ENCODE data around the gene NT5DC4. TPM values are rescaled to one million over a fixed set of nuclear protein-coding genes. Genes with fewer than 3 reads are reported as not detected.
A peak's percentile ranks its signal among the peaks of the same experiment; 100 is the strongest.

Gene NT5DC4
- total and polyA plus RNA-seq, 3 donors from 2014 or later, result 2.8 to 4.2 (median 2.9) TPM

GRCh38 chr2:112765251-112765650 is 44.4 kb downstream of the NT5DC4 start:
- peaks cover 3% of the 10 kb centered on the region for H3K4me1 ChIP-seq
- no peaks in the 10 kb centered on the region for H3K9me3 ChIP-seq
- H3K4me3 ChIP-seq, result peak overlapping the region; percentile 59 to 75
- TF ChIP-seq POLR2A (IDR thresholded peaks at IDR 0.05) (no peak), CTCF (IDR thresholded peaks at IDR 0.05) (no peak)
- H3K27ac ChIP-seq, result no peak overlapping the region
- DNase-seq, result no peak
- no peaks in the 10 kb centered on the region for H3K27me3 ChIP-seq
- no peaks in the 10 kb centered on the region for H3K36me3 ChIP-seq (ENCODE audit: low read depth, missing control alignments)
- intact Hi-C loops (cut with DNase I; ENCODE audit: low total_unique reads), result no loop called here
- 29 to 33% methylated on average over 4 of the region's 4 CpGs for WGBS, 2 donors

GRCh38 chr2:112767693-112768330 is 47.0 kb downstream of the NT5DC4 start:
- DNase-seq, result no peak
- H3K9me3 ChIP-seq, result no peaks in the 10 kb centered on the region
- no peak overlapping the region for H3K27ac ChIP-seq
- H3K27me3 ChIP-seq, result no peaks in the 10 kb centered on the region
- H3K4me3 ChIP-seq, result no peak overlapping the region
- intact Hi-C loops (cut with DNase I; ENCODE audit: low total_unique reads), result no loop called here
- 52 to 73% methylated on average over 6 of the region's 6 CpGs for WGBS, 2 donors
- H3K4me1 ChIP-seq, result peaks cover 8% of the 10 kb centered on the region
- H3K36me3 ChIP-seq (ENCODE audit: low read depth, missing control alignments), result no peaks in the 10 kb centered on the region
- TF ChIP-seq CTCF (IDR thresholded peaks at IDR 0.05) (no peak), POLR2A (IDR thresholded peaks at IDR 0.05) (no peak)

- Histone ChIP-seq H3K4me1 (peaks cover 8% of the 10 kb centered on the region), H3K27ac (no peak overlapping the region), H3K36me3 (ENCODE audit: low read depth, missing control alignments) (no peaks in the 10 kb centered on the region), H3K9me3 (no peaks in the 10 kb centered on the region), H3K4me3 (no peak overlapping the region), H3K27me3 (no peaks in the 10 kb centered on the region)
- intact Hi-C loops (cut with DNase I; ENCODE audit: low total_unique reads), result no loop called here
- DNase-seq, result no peak
- TF ChIP-seq CTCF (IDR thresholded peaks at IDR 0.05), result peak in 1 of 3 experiments; percentile 8
- no peak for TF ChIP-seq POLR2A (IDR thresholded peaks at IDR 0.05)
- WGBS, 2 donors, result 75 to 78% methylated on average over 1 of the region's 1 CpG
These were observed 47.6 kb downstream of the NT5DC4 start for GRCh38 chr2:112768432-112768831.

GRCh38 chr2:112772322-112772721 is 51.5 kb downstream of the NT5DC4 start:
- H3K36me3 ChIP-seq (ENCODE audit: low read depth, missing control alignments), result no peaks in the 10 kb centered on the region
- TF ChIP-seq POLR2A (IDR thresholded peaks at IDR 0.05), result no peak
- no peak for TF ChIP-seq CTCF (IDR thresholded peaks at IDR 0.05)
- WGBS, 2 donors, result 65 to 73% methylated on average over 4 of the region's 4 CpGs
- intact Hi-C loops (cut with DNase I; ENCODE audit: low total_unique reads), result no loop called here
- H3K27me3 ChIP-seq, result no peaks in the 10 kb centered on the region
- peak overlapping the region in 1 of 2 donors; percentile 34 for H3K27ac ChIP-seq
- DNase-seq, result no peak
- peaks cover 4% of the 10 kb centered on the region for H3K4me1 ChIP-seq
- H3K9me3 ChIP-seq, result no peaks in the 10 kb centered on the region
- H3K4me3 ChIP-seq, result no peak overlapping the region

GRCh38 chr2:112772911-112773475 is 52.2 kb downstream of the NT5DC4 start:
- Histone ChIP-seq H3K36me3 (ENCODE audit: low read depth, missing control alignments) (no peaks in the 10 kb centered on the region), H3K27me3 (no peaks in the 10 kb centered on the region), H3K4me3 (no peak overlapping the region), H3K27ac (peak overlapping the region; percentile 5 to 21), H3K4me1 (peaks cover 4% of the 10 kb centered on the region), H3K9me3 (no peaks in the 10 kb centered on the region)
- intact Hi-C loops (cut with DNase I; ENCODE audit: low total_unique reads), result no loop called here
- WGBS, 2 donors, result 33 to 63% methylated on average over 2 of the region's 2 CpGs
- TF ChIP-seq CTCF (IDR thresholded peaks at IDR 0.05), result no peak
- no peak for TF ChIP-seq POLR2A (IDR thresholded peaks at IDR 0.05)
- no peak for DNase-seq

Measured in testis (tissue), 3 donors.